Stimulated activated CD8-positive, alpha-beta memory T cell treated with anti-CD3 and anti-CD28 coated beads, Interleukin-12 subunit alpha, Interleukin-12 subunit beta, amount 100 ng/mL, for 24 hours (primary cell): ENCODE measurements around the gene PSMC4.
"Not testable (repeated sequence)": the region's sequence is repeated elsewhere in the genome, so short reads cannot be mapped to it uniquely, and the experiment has no call there.

Experiments used
- DNase-seq: peaks from one replicate; pipeline ENCODE4 v3.0.0-alpha.2; 2020; ENCODE audit errors: extremely low read depth

PSMC4 gene

GRCh38 chr19:39946532-39946931 is 24.4 kb upstream of the PSMC4 start:
- no peak for DNase-seq

DNA sequence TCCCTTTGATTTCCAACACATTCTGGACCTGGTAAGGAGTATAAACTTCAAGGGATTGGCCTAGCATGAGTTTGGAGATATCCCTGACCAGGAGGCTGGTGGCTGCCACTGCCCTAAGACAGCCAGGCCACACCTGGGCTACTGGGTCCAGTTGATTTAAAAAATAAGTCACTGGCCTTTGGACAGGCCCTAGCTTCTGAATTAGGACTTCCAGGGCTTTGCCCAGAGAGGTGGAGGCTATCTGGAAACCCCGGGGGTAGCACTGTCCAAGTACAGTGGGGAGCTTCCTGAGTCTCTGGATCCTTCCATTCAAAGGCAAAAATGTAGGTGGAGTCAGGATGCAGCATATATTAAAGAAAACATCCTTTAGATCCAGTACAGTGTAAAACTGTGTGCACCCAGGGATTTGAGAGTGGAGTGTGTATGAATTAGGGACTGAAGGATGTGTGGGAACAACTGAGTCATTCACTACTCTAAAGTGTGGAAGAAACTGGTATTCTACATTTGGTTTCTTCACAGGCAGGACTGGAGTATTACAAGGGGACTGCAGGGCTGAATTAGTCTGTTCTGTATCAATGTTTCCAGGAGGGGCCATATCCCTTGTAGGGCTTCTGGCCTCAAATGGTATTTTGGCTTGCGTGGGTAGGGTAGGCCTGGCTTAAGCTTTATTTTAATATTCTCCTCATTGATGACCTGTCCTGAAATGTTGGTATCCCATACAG is 21.8 kb upstream of the PSMC4 start:
- DNase-seq: no peak

DNA sequence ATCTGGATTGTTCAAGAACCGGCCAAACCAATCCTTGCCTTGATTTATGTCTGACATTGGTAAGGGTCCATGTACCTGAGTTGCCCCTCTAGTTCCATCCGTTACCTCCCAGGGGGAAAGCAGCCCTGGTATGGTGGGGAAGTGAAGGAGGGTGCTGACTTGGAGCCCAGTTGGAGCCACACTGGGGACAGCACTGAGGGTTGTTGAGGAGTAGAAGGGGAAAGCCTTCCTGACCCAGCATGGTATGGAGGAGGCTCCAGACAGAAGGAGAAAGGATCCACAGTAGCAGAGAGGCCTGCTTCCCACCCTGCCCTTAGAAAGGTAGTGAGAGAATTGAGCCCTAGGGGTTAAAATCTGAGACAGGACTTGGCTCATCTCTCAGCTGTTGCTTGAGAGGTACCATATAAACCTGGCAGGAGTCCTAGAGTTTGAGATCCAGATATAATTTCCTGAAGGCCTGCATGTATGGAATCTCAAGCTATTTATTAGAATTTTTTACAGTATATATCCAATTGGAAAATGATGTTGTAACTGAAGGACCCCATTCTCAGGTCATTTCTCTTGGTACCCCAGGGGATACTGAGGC is 19.8 kb upstream of the PSMC4 start:
- DNase-seq: no peak

- no peak for DNase-seq
Observed at GRCh38 chr19:39951686-39952085, 19.3 kb upstream of the PSMC4 start.

GRCh38 chr19:39953915-39954314 is 17.1 kb upstream of the PSMC4 start:
- DNase-seq: no peak

- not testable (repeated sequence) for DNase-seq
Observed at GRCh38 chr19:39957886-39958285, 13.1 kb upstream of the PSMC4 start.

DNA sequence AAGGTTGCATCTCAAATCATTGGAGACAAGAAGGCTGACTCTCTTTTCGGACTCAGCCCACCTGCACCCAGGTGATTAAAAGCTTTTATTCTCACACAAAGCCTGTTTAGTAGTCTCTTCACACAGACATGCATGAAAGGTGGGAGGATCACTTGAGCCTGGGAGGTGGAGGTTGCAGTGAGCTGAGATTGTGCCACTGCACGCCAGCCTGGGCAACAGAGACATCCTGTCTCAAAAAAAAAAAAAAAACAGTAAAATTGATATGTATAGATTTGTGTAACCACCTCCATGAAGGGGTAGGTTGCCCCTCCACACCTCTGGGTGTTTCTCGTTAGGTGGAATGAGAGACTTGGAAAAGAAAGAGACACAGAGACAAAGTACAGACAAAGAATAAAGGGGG is 12.0 kb upstream of the PSMC4 start:
- not testable (repeated sequence) for DNase-seq

DNA sequence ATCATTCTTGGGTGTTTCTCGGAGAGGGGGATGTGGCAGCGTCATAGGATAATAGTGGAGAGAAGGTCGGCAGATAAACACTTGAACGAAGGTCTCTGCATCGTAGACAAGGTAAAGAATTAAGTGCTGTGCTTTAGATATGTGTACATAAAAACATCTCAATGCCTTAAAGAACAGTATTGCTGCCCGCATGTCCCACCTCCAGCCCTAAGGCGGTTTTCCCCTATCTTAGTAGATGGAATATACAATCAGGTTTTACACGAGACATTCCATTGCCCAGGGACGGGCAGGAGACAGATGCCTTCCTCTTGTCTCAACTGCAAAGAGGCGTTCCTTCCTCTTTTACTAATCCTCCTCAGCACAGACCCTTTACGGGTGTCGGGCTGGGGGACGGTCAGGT is 11.6 kb upstream of the PSMC4 start:
- not testable (repeated sequence) for DNase-seq

DNA sequence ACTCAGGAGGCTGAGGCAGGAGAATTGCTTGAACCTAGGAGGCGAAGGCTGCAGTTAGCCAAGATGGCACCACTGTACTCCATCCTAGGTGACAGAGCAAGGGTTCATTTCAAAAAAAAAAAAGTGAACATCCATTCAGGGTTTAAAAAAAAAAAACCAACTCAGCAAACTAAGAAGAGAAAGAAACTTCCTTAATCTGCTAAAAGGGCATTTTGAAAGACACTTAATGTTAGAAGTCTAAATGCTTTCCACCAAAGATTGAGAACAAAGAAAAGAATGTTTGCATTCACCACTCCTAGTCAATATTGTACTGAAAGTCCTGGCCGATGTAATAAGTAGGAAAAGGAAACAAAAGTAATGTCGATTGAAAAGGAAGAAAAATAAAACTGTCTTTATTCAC is 7.1 kb upstream of the PSMC4 start:
- DNase-seq: no peak

DNA sequence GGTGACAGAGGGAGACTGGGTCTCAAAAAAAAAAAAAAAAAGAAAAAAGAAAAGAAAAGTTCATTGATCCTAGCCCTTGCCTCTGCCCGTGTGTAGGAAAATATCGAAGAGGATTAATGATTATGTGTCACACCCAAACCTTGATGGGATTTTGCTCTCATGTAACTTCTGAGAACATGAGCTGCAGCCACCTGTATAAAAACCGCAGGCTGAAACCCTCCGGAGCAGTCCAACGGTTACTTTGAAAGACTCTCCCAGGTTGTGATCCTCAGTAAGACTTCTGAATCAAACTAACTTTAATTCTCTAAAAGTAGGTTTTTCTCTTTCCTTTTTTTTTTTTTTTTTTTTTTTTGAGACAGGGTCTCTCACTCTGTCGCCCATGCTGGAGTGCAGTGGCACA is 4.3 kb upstream of the PSMC4 start:
- DNase-seq: no peak

- no peak for DNase-seq
Observed at GRCh38 chr19:39967561-39967960, 3.4 kb upstream of the PSMC4 start.

DNA sequence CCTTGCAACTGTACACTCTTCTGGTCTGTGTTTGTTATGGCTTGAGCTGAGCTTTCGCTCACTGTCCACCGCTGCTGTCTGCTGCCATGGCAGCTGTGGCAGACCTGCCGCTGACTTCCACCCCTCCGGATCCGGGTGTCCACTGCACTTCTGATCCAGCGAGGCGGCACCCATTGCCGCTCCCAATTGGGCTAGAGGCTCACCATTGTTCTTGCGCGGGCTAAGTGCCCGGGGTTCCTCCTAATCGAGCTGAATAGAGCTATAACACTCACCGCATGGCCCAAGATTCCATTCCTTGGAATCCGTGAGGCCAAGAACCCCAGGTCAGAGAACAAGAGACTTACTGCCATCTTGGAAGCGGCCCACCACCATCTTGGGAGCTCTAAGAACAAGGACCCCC is 2.2 kb upstream of the PSMC4 start:
- DNase-seq: no peak

DNA sequence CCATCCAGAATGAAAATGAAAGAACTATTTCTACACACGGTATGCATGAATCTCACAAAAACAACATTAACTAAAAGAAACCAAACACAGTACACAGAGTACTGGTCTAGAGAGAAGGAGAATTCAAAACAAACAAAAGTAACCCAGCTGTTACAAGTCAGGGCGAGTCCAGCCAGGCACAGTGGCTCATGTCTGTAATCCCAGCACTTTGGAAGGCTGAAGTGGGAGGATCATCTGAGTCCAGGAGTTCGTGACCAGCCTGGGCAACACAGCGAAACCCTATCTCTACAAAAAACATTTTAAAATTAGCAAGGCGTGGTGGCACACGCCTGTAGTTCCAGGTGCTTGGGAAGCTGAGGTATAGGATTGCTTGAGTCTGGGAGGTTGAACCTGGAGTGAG is 1.7 kb upstream of the PSMC4 start:
- DNase-seq: no peak

DNA sequence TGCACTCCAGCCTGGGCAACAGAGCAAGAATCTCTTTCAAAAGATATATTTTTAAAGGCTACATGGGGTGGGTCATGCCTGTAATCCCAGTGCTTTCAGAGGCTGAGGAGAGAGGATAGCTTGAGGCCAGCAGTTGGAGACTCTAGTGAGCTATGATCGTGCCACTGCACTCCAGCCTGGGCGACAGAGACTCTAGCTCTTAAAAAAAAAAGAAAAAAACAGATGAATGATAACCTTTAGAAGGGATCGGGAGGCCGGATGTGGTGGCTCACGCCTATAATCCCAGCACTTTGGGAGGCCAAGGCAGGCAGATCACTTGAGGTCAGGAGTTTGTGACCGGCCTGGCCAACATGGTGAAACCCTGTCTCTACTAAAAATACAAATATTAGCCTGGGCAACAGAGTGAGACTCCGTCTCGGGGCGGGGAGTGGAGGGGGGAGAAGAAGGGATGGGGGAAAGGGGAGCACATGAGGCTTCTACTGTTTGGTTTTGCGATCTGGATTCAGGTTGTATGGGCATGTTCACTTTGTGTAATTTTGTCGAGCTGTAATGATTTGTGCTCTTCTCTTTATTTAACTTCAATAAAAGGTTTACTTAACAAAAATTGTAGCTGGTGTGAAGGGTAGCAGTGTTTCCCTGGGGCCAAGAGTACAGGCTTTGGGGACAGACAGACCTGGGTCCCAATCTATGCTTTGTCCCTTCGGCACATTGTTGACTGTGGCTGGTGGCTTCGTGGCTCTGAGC is 1.1 kb upstream of the PSMC4 start:
- DNase-seq: no peak

GRCh38 chr19:39970425-39970674 is 615 bp upstream of the PSMC4 start:
- DNase-seq: no peak

DNA sequence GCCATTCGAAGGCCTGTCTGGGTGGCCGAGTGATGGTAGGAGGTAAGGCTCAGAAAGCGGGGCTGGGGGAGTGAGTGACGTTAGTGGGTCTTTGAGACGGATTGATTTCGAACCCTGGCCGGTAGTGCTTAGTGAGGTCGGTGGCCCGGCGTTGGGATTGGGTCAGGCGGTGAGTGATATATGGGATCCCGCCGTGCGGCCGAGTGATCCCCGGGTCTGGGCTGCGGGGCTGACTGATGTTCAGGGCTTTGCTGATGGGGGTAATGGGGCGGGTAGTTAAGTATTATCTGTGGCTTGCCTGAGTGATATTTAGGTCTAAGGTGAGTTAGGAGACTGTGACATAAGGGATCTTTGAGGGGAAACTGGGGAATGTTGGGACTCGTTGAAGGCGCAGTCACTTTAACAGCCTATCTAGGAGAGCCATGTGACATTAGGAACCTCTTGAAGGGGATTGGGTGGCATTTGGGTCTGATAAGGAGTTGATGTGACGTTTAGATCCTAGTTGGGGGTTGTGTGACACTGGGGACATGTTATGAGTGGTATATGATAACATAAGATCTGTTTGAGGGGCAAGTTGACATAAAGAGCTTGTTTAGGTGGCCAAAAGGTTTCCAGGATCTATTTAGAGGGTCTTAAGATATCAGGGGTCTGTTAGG is 543 bp downstream of the PSMC4 start:
- DNase-seq: no peak

GRCh38 chr19:39974377-39975155 is 3.6 kb downstream of the PSMC4 start:
- DNase-seq: no peak

GRCh38 chr19:39982883-39983282 is 11.9 kb downstream of the PSMC4 start:
- no peak for DNase-seq

DNA sequence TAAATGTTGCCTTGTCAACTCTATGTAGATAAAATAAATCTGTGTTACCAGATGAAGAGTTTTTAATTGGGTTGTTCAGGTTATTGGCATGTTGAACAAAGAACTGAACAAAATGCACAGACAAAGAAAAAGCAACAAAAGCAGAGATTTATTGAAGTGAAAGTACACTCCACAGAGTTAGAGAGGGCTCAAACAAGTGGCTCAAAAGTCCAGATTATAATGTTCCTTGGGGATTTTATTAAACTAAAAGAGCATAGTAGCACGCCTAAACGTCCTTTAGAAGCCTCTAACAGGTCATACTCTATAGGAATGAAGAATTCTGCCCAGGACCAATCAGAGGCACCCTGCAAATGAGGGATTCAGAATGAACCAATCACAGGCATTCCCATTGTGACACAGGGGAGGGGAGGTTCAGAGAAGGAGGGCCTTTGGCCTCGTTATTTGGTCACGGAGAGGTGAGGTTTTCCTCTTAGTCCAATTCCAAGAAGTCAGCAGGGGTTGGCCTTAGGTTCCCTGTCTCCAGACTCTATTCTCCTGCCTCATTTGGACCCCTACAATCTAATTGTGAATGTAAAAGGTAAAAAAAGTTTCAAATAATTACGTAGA is 12.8 kb downstream of the PSMC4 start:
- DNase-seq: no peak

DNA sequence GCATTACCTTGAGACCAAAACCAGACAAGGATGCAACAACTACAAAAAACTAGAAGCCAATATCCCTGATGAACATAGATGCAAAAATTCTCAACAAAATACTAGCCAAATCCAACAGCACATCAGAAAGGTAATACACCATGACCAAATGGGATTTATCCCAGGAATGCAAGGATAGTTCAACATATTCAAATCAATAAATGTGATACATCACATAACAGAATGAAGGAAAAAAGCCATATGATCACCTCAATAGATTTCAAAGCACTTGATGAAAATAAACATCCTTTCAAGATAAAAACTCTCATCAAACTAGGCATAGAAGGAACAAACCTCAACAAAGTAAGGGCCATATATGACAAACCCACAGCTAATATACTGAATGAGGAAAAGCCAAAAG is 15.7 kb downstream of the PSMC4 start:
- DNase-seq: no peak

- no peak for DNase-seq
Observed at GRCh38 chr19:39987167-39987566, 16.2 kb downstream of the PSMC4 start.

- DNase-seq: no peak
Observed at GRCh38 chr19:39987596-39987995, 16.6 kb downstream of the PSMC4 start.
